GM06990 (cell line): ENCODE data around the gene PSMB2.
A peak's percentile ranks its signal among the peaks of the same experiment; 100 is the strongest.
"Not testable (repeated sequence)": the region's sequence is repeated elsewhere in the genome, so short reads cannot be mapped to it uniquely, and the experiment has no call there.

Source experiments
- DNase-seq: peaks from one replicate; pipeline ENCODE4 v3.0.0-alpha.2; 2011; ENCODE audit not compliant: insufficient read length; ENCODE audit errors: extremely low read depth
- H3K27me3 ChIP-seq: replicated peaks from 2 replicates; pipeline ENCODE4 v1.6.0; 2011; ENCODE audit warnings: low read length; ENCODE audit not compliant: control insufficient read depth, insufficient read depth
- H3K36me3 ChIP-seq: 2 replicates; pipeline ENCODE4 v1.5.1; 2011; ENCODE audit warnings: low read length; ENCODE audit not compliant: control insufficient read depth, insufficient read depth
- H3K4me3 ChIP-seq: replicated peaks from 2 replicates; pipeline ENCODE4 v1.5.1; 2011; ENCODE audit warnings: low read depth, mild to moderate bottlenecking, control low read depth, low read length
- CTCF ChIP-seq: IDR thresholded peaks from 2 replicates; pipeline ENCODE4 v1.5.1; 2011; ENCODE audit warnings: low read length, control low read depth, mild to moderate bottlenecking, inconsistent platforms; ENCODE audit not compliant: insufficient read depth, poor library complexity, severe bottlenecking

Gene PSMB2

DNA sequence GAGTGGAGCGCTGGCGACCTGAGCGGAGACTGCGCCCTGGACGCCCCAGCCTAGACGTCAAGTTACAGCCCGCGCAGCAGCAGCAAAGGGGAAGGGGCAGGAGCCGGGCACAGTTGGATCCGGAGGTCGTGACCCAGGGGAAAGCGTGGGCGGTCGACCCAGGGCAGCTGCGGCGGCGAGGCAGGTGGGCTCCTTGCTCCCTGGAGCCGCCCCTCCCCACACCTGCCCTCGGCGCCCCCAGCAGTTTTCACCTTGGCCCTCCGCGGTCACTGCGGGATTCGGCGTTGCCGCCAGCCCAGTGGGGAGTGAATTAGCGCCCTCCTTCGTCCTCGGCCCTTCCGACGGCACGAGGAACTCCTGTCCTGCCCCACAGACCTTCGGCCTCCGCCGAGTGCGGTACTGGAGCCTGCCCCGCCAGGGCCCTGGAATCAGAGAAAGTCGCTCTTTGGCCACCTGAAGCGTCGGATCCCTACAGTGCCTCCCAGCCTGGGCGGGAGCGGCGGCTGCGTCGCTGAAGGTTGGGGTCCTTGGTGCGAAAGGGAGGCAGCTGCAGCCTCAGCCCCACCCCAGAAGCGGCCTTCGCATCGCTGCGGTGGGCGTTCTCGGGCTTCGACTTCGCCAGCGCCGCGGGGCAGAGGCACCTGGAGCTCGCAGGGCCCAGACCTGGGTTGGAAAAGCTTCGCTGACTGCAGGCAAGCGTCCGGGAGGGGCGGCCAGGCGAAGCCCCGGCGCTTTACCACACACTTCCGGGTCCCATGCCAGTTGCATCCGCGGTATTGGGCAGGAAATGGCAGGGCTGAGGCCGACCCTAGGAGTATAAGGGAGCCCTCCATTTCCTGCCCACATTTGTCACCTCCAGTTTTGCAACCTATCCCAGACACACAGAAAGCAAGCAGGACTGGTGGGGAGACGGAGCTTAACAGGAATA lies 64.0 kb downstream of the PSMB2 start:
- Histone ChIP-seq H3K4me3 (peak overlapping the region; percentile 51), H3K27me3 (no peaks in the 10 kb centered on the region)
- DNase-seq: peak; percentile 83

DNA sequence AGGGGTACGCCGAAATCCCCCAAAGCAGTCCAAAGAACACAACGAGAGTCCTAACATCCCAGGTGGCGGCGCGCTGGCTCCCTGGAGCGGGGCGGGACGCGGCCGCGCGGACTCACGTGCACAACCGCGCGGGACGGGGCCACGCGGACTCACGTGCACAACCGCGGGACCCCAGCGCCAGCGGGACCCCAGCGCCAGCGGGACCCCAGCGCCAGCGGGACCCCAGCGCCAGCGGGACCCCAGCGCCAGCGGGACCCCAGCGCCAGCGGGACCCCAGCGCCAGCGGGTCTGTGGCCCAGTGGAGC lies 64.6 kb downstream of the PSMB2 start:
- H3K4me3 ChIP-seq, DNase-seq, H3K36me3 ChIP-seq, H3K27me3 ChIP-seq: not testable (repeated sequence)

More for the DNA sequence above, 64.0 kb downstream of the PSMB2 start:
- H3K36me3 ChIP-seq: no peaks in the 10 kb centered on the region
- TF ChIP-seq CTCF: no peak

GRCh38 chr1:35576061-35576765 lies 65.1 kb downstream of the PSMB2 start:
- no peak overlapping the region for H3K4me3 ChIP-seq
- no peaks in the 10 kb centered on the region for H3K27me3 ChIP-seq
- DNase-seq: no peak
- no peak for TF ChIP-seq CTCF
- no peaks in the 10 kb centered on the region for H3K36me3 ChIP-seq

- H3K36me3 ChIP-seq: no peaks in the 10 kb centered on the region
- H3K27me3 ChIP-seq: no peaks in the 10 kb centered on the region
- DNase-seq: no peak
- TF ChIP-seq CTCF: no peak
- no peak overlapping the region for H3K4me3 ChIP-seq
Observed at GRCh38 chr1:35575416-35575958, 65.8 kb downstream of the PSMB2 start.

GRCh38 chr1:35574655-35575415 lies 66.5 kb downstream of the PSMB2 start:
- TF ChIP-seq CTCF: no peak
- no peak for DNase-seq
- H3K27me3 ChIP-seq: no peaks in the 10 kb centered on the region
- no peaks in the 10 kb centered on the region for H3K36me3 ChIP-seq
- no peak overlapping the region for H3K4me3 ChIP-seq
